CD14-positive monocyte (primary cell): ENCODE data around the gene NUP62. TPM values are rescaled to one million over a fixed set of nuclear protein-coding genes. Genes with fewer than 3 reads are reported as not detected.

Experiments used
- DNase-seq, 3 donors: peaks; one replicate each; pipeline ENCODE4 v3.0.0-alpha.2; 2011 to 2022
- H2AFZ ChIP-seq: 2 replicates; pipeline ENCODE4 v1.6.0; 2012; ENCODE audit warnings: mild to moderate bottlenecking, low read depth, low read length, inconsistent platforms; ENCODE audit not compliant: insufficient read depth, poor library complexity, severe bottlenecking
- H3K27ac ChIP-seq, 2 donors: 1 replicate in 1 of 2; 2 replicates in 1 of 2; pipeline ENCODE4 v1.5.1; 2012 to 2013; ENCODE audit warnings: low read length in 2 of 2, control low read depth in 1 of 2, inconsistent platforms in 1 of 2, low read depth in 1 of 2, mild to moderate bottlenecking in 1 of 2
- H3K27me3 ChIP-seq, 2 donors: one replicate each; pipeline versions ENCODE4 v1.6.0 to v1.6.1; 2011 to 2013; ENCODE audit warnings: low read length in 2 of 2; ENCODE audit not compliant: control insufficient read depth in 2 of 2, insufficient read depth in 2 of 2
- H3K36me3 ChIP-seq, 2 donors: replicated peaks in 1 of 2; 1 replicate in 1 of 2; 2 replicates in 1 of 2; pipeline versions ENCODE4 v1.5.1 to v1.6.1; 2012 to 2013; ENCODE audit warnings: low read length in 2 of 2, control low read depth in 1 of 2, inconsistent platforms in 1 of 2, mild to moderate bottlenecking in 1 of 2; ENCODE audit not compliant: insufficient read depth in 2 of 2, control insufficient read depth in 1 of 2
- H3K4me1 ChIP-seq, 2 donors: 1 replicate in 1 of 2; 2 replicates in 1 of 2; pipeline versions ENCODE4 v1.5.1 to v1.6.1; 2012 to 2013; ENCODE audit warnings: low read length in 2 of 2, control low read depth in 1 of 2, inconsistent platforms in 1 of 2, mild to moderate bottlenecking in 1 of 2, moderate library complexity in 1 of 2; ENCODE audit not compliant: insufficient read depth in 2 of 2, control insufficient read depth in 1 of 2
- H3K4me2 ChIP-seq: replicated peaks from 2 replicates; pipeline ENCODE3; 2012; ENCODE audit warnings: low read length, moderate library complexity, mild to moderate bottlenecking; ENCODE audit not compliant: poor library complexity, severe bottlenecking; ENCODE audit errors: extremely low read depth
- H3K4me3 ChIP-seq, 3 experiments: fragments of 200-600 bp in 1 of 3; sonication (generic) in 1 of 3; replicated peaks in 1 of 3; 1 replicate in 2 of 3; 2 replicates in 1 of 3; pipeline ENCODE4 v1.5.1; 2011 to 2013; ENCODE audit warnings: low read length in 3 of 3, mild to moderate bottlenecking in 3 of 3, control low read depth in 2 of 3, low read depth in 2 of 3, inconsistent platforms in 1 of 3, moderate library complexity in 1 of 3
- H3K79me2 ChIP-seq: 2 replicates; pipeline ENCODE4 v1.6.0; 2012; ENCODE audit warnings: mild to moderate bottlenecking, control low read depth, inconsistent platforms, low read length, moderate library complexity; ENCODE audit not compliant: insufficient read depth
- H3K9ac ChIP-seq: 2 replicates; pipeline ENCODE4 v1.6.0; 2017; ENCODE audit warnings: low read length, mild to moderate bottlenecking; ENCODE audit not compliant: insufficient read depth, poor library complexity, severe bottlenecking
- H3K9me3 ChIP-seq, 2 donors: replicated peaks in 1 of 2; 1 replicate in 1 of 2; 2 replicates in 1 of 2; pipeline versions ENCODE4 v1.5.1 to v1.6.1; 2012 to 2013; ENCODE audit warnings: low read length in 2 of 2, control low read depth in 1 of 2; ENCODE audit not compliant: control insufficient read depth in 1 of 2, insufficient read depth in 1 of 2
- H4K20me1 ChIP-seq: 2 replicates; pipeline ENCODE4 v1.6.0; 2012; ENCODE audit warnings: mild to moderate bottlenecking, low read length, control low read depth, moderate library complexity; ENCODE audit not compliant: insufficient read depth
- H3K27ac Mint-ChIP-seq, 7 donors: one replicate each; pipeline ENCODE4 v1.8.0; 2020; ENCODE audit warnings: mild to moderate bottlenecking in 7 of 7, mixed read lengths in 7 of 7, moderate library complexity in 6 of 7, inconsistent platforms in 2 of 7
- H3K27me3 Mint-ChIP-seq, 3 donors: one replicate each; pipeline ENCODE4 v1.8.0; 2021 to 2022; ENCODE audit warnings: low read depth in 3 of 3, mild to moderate bottlenecking in 3 of 3, mixed read lengths in 3 of 3, moderate library complexity in 3 of 3, inconsistent platforms in 1 of 3
- H3K36me3 Mint-ChIP-seq, 2 donors: one replicate each; pipeline ENCODE4 v1.8.0; 2020; ENCODE audit warnings: mixed read lengths in 2 of 2, inconsistent platforms in 1 of 2, mild to moderate bottlenecking in 1 of 2
- H3K4me1 Mint-ChIP-seq: one replicate; pipeline ENCODE4 v1.8.0; 2020; ENCODE audit warnings: mild to moderate bottlenecking, mixed read lengths
- H3K4me3 Mint-ChIP-seq, 2 donors: one replicate each; pipeline ENCODE4 v1.8.0; 2020; ENCODE audit warnings: mild to moderate bottlenecking in 2 of 2, mixed read lengths in 2 of 2, moderate library complexity in 1 of 2
- H3K9me3 Mint-ChIP-seq, 7 donors: one replicate each; pipeline ENCODE4 v1.8.0; 2020 to 2022; ENCODE audit warnings: mixed read lengths in 7 of 7, mild to moderate bottlenecking in 6 of 7, moderate library complexity in 6 of 7, inconsistent platforms in 2 of 7
- CTCF ChIP-seq: fragments of 200-600 bp; IDR thresholded peaks from one replicate; pipeline ENCODE4 v1.8.0; 2022; ENCODE audit warnings: antibody characterized with exemption, mild to moderate bottlenecking
- WGBS: methylation state at CpG from one replicate; pipeline ENCODE4 v1.1.5; 2013; ENCODE audit warnings: missing lambda C conversion rate; ENCODE audit not compliant: insufficient coverage; 5-methylcytosine and 5-hydroxymethylcytosine counted together
- intact Hi-C, 2 donors: fragments of 100-400 bp; cut with micrococcal nuclease; formaldehyde crosslinking; loops; one replicate each; pipeline versions ENCODE4 v1.15.0 to v1.15.1; 2023
- polyA plus RNA-seq, 3 donors: library from polyadenylated mRNA; depleted of rRNA in 1 of 3; unstranded in 2 of 3; stranded (reverse) in 1 of 3; fragments of 300-500 nt in 2 of 3; fragments of >200 nt in 1 of 3; fragmentation: Illumina TruSeq in 2 of 3; gene quantifications; 1 replicate in 2 of 3; 2 replicates in 1 of 3; pipeline ENCODE4 v1.2.3, GENCODE V29; 2012 to 2021

NUP62 gene
- polyA plus RNA-seq, 3 donors: 32.3 to 62.2 (median 48.6) TPM

- Histone ChIP-seq H3K79me2 (peaks cover 28% of the 10 kb centered on the region), H3K36me3 (no peaks in the 10 kb centered on the region), H3K27me3 (no peaks in the 10 kb centered on the region), H3K27ac (no peak overlapping the region), H3K4me3 (no peak overlapping the region), H3K4me2 (no peak overlapping the region), H3K9me3 (no peaks in the 10 kb centered on the region), H3K4me1 (peaks cover 38 to 43% of the 10 kb centered on the region in 2 donors), H2AFZ (no peak overlapping the region), H3K9ac (no peak overlapping the region), H4K20me1 (peaks cover 4% of the 10 kb centered on the region)
- peaks cover 36% of the 10 kb centered on the region for H3K4me1 Mint-ChIP-seq
- intact Hi-C loops: no loop called here
- H3K9me3 Mint-ChIP-seq: no peaks in the 10 kb centered on the region
- peaks cover 15 to 38% of the 10 kb centered on the region in 2 donors for H3K36me3 Mint-ChIP-seq
- WGBS: 98% methylated on average over 15 of the region's 27 CpGs
- peak overlapping the region in 1 of 7 donors; percentile 47 for H3K27ac Mint-ChIP-seq
- peaks cover 0 to 3% (median 0%) of the 10 kb centered on the region in 3 donors for H3K27me3 Mint-ChIP-seq
- TF ChIP-seq CTCF: no peak
- no peak for DNase-seq
- no peak overlapping the region for H3K4me3 Mint-ChIP-seq
Observed at GRCh38 chr19:49872245-49873128, 56.8 kb downstream of the NUP62 start.

GRCh38 chr19:49871349-49871985 lies 57.8 kb downstream of the NUP62 start:
- H3K36me3 ChIP-seq: no peaks in the 10 kb centered on the region
- 70% methylated on average over 5 of the region's 17 CpGs for WGBS
- Mint-ChIP-seq H3K27ac (peak overlapping the region in 1 of 7 donors; percentile 14), H3K4me3 (no peak overlapping the region), H3K9me3 (no peaks in the 10 kb centered on the region), H3K27me3 (peaks cover 0 to 3% (median 0%) of the 10 kb centered on the region in 3 donors), H3K36me3 (peaks cover 15 to 38% of the 10 kb centered on the region in 2 donors), H3K4me1 (peaks cover 41% of the 10 kb centered on the region)
- peaks cover 43 to 51% of the 10 kb centered on the region in 2 donors for H3K4me1 ChIP-seq
- intact Hi-C loops: no loop called here
- no peak for DNase-seq
- H3K27ac ChIP-seq: no peak overlapping the region
- no peak overlapping the region for H3K4me3 ChIP-seq
- H3K79me2 ChIP-seq: peaks cover 34% of the 10 kb centered on the region
- H3K9ac ChIP-seq: no peak overlapping the region
- H3K4me2 ChIP-seq: no peak overlapping the region
- no peak for TF ChIP-seq CTCF
- peaks cover 10% of the 10 kb centered on the region for H4K20me1 ChIP-seq
- no peak overlapping the region for H2AFZ ChIP-seq
- H3K27me3 ChIP-seq: no peaks in the 10 kb centered on the region
- H3K9me3 ChIP-seq: no peaks in the 10 kb centered on the region
